GM21381 (cell line): ENCODE measurements around the gene TCERG1L.

ENCODE experiments used
- ATAC-seq: cut with Tn5 transposase; IDR thresholded peaks from one replicate; pipeline ENCODE4 v1.9.1; 2021; ENCODE audit warnings: mild to moderate bottlenecking, moderate library complexity; ENCODE audit not compliant: unreplicated experiment

TCERG1L gene

DNA sequence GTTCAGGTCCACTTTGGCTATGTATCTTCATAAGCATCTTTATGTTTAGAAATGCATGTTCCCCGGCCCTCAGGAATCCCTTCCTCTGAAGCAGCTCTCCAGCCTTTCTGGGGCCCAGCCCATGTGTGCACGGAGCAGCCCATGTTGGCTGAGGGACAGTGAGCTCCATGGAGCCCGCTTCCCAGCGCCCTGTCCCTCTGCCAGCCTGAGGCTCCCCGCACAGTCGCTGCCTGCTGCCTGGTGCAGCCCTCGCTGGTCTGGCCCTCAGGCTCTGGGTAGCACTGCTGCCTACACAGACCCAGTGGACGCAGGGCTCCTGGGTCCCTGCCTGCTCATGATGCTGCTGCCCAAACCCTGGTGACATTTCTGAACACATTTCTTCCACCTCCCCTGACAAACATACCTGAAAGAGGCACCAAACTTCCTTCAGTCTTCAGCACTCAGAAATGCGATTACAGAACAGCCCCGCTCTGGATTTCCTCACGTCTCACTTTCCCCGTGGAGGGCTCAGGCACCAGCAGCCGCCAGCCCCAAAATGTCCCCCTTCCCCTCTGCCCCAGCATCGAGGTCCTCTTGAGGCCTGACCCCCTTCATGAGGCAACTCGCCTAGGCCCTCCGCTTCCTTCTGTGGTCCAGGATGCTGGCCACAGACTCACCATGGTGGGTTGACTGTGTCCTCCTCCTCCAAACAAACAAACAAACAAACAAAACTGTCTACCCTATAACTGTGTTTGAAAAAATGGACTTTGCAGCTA, 5.0 kb upstream of the TCERG1L start:
- ATAC-seq, result no peak

GRCh38 chr10:131315344-131315743, 3.8 kb upstream of the TCERG1L start:
- ATAC-seq, result no peak

DNA sequence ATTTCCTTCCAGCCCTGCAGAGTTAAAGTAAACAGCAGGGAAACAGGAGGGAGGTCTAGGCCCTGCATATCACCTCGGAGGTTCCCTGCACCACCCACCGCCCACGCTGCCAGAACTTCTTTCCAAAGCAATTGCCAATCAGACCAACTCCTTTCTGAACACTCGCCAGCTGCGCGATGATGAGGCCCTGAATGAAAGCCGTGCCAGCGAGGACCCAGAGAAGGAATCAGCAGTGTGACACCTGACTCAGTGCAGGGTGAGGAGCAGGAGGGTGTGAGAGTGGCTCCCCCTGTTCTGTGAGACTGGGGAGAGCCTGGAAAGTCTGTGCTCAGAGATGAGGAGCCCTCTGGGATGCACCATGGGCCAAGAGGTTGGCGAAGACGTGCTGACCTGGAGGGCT, 3.3 kb upstream of the TCERG1L start:
- ATAC-seq, result no peak

GRCh38 chr10:131314148-131314547, 2.6 kb upstream of the TCERG1L start:
- ATAC-seq, result no peak

DNA sequence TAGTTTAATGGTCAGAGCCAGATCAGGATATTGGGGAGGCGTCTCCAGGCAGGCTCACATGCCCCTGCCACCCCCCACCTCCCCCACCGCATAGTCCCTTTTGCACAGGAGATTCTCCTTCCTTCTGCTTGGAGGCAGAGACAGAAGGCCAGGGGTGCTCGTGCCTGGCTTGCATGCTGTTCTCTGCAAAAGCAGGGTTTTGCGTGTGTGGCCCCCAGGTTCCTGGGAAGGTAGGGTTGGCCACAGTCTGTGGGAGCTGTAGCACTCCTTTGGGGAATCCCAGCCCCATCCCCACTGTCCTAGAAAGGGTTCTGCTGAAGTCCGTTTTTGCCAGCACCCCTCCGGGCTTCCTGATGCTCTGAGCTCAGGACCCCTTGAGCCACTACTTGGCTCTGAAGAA, 1.9 kb upstream of the TCERG1L start:
- no peak for ATAC-seq

DNA sequence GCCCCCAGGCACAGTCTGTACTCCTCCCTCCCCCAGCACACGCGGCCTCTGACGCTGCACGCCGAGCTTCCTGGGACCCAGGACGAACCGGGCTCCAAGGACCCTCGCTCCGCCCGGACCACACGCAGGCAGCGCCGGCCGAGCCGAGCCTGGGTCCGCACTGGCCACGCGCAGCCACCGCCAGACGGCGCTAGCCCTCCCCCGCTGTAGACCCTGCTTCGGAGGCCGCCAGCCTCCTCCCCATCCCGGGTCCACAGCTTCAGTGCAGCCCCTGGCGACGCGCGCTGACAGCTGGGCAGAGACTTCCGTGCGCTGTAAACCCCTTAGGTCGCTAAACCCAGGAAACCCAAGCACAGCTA, 936 bp upstream of the TCERG1L start:
- no peak for ATAC-seq

- ATAC-seq, result no peak
Observed at GRCh38 chr10:131311402-131311660, 190 bp downstream of the TCERG1L start.

DNA sequence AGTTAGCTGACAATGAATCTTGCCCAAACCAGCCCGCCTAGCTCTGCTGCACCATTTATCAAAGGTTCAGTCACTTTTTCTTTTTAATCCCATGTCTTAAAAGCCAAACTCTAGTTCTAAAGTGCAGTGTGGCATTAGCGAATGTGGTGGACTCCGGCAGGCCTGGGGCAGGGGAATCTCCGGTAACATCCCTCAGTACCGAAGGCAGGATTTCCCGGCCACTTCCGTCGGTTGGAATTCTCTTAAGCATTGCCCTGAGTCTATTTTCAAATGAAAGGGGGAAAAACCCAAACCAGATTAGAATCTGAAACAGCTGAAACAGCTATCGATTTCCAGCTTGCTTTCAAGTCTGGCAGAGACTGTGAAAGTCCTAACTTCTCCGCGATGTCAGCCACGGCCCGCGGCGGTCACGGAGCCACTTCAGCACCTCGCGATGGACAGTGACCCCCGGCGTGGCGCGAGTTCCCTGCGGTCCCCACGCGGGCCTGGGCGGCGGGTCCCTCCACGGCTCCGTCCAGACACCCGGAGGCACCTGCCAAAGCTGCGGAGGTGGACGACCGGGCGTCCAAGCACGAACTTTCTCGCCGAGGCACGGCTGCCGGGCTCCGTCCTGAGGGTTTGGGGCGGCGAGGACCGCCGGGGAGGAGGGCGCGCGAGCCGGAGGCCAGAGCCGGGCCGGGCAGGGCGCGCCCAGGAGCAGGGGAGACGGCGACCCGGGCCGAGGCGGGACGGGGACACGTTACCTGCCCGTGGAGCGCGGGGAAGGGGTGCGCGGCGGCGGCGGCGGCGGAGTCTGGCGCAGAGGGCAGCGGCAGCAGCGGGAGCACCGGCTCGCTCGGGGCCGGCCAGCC, 745 bp downstream of the TCERG1L start:
- no peak for ATAC-seq

DNA sequence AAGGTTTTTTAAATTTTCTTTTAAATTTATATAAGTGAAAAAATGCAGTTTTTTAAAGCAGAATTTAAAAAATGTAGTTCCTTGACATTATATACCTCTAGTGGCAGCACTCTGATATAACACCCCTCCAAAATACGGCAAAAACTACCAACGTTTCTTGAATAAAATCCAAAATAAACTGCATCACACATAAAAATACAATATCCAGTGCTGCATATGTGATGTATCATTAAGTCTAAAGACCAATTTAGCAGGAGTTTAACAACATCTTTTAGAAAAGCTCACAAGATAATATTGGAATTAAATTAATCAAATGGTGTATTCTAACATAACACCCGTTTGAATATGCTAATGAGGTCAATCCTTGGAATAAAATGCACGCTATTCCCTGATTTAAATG, 1.4 kb downstream of the TCERG1L start:
- ATAC-seq, result no peak

- no peak for ATAC-seq
Observed at GRCh38 chr10:131300508-131300907, 11.0 kb downstream of the TCERG1L start.

GRCh38 chr10:131290781-131291180, 20.7 kb downstream of the TCERG1L start:
- no peak for ATAC-seq

- ATAC-seq, result no peak
Observed at GRCh38 chr10:131288648-131289047, 22.9 kb downstream of the TCERG1L start.

DNA sequence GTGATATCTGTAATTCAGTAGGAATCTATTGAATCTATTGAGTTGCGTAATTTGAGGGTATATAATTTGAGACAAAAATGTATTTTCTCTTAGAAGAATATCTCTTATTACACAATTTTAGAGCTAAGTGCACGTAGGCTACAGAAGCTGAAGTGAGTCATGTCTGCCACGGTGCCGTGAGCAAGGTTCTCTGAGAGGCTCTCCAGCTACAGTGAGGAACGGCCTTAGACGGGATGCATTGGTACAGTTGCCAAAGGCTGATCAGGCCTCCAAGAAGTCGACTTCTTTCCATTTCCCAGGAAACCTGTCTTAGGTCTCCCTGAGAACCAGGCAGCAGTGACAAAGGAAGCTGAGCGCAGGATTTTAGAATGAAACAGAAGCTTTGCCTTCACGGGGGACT, 28.6 kb downstream of the TCERG1L start:
- no peak for ATAC-seq

- ATAC-seq, result no peak
Observed at GRCh38 chr10:131280101-131280500, 31.4 kb downstream of the TCERG1L start.

DNA sequence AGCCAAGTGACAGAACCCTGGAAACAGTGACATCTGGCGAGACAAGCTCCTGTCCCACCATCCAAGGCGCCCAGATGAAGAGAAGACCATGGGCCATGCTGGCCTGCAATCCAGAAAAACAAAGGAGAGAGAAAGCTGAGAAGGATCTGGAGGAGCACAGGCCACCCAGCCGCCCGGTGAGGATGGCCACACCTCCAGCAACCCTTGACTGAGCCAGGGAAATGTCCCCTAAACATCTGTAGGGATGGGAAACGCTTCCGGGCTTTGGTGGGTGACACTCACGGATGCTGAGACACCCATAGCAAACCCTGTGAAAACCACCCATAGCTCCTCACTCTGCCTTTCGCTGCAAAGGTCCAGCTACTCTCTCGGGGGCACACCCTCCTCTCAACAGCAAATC, 32.0 kb downstream of the TCERG1L start:
- ATAC-seq, result no peak

DNA sequence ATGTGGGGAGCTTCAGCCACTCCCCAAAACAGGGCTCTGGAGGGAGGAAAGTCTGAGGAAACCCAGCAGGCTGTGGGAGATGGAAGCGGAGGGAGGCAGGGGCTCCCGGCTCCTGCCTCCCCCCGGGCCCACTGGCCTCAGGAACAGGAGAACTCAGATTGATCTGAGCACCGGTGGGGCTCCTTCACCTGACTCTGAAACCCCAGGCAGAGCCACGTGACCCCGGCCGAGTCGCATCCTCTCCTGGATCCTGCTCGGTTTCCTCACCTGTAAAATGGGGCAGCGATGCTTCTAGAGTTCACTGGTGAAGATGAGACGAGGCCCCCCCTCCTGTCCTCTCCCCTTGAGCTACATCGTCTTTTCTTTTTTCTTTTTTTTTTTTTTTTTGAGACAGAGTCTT, 33.6 kb downstream of the TCERG1L start:
- no peak for ATAC-seq

DNA sequence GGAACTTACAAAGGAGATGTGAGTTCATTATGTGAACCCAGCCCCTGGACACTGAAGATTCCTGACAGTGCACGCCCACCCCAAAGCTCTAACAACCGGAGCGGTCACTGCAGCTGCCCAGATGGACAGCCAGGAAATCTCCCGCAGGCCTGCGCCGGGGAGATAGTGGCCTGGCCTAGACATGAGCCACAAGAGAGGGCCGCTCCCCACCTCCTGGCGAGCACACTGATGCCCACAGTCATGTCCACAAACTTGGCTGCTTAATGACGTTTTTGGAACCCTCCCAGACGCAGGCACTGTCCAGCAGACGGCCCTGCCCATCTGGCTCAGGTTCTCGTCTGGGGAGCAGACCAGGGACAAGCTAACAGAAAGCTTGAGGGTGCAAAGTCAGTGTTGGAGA, 34.2 kb downstream of the TCERG1L start:
- ATAC-seq, result no peak

DNA sequence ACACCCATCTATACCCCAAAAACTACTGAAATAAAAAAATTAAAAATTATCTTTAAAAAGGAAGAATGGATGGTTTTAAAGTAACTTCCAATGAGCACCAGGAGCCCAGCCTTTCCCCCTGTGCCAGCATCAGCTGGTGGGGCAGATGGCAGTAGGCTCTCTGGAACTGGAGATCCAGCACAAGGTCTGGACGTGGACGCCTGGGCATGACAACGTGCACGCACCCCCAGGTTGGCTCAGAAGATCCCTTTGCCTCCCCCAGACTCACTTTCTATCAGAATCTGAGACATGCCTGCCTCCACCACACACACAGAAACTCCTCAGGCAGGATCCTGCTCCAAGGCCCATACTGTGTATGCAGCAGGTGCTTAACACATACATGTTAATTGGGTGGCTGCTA, 35.8 kb downstream of the TCERG1L start:
- no peak for ATAC-seq

- ATAC-seq, result no peak
Observed at GRCh38 chr10:131274883-131275282, 36.6 kb downstream of the TCERG1L start.

DNA sequence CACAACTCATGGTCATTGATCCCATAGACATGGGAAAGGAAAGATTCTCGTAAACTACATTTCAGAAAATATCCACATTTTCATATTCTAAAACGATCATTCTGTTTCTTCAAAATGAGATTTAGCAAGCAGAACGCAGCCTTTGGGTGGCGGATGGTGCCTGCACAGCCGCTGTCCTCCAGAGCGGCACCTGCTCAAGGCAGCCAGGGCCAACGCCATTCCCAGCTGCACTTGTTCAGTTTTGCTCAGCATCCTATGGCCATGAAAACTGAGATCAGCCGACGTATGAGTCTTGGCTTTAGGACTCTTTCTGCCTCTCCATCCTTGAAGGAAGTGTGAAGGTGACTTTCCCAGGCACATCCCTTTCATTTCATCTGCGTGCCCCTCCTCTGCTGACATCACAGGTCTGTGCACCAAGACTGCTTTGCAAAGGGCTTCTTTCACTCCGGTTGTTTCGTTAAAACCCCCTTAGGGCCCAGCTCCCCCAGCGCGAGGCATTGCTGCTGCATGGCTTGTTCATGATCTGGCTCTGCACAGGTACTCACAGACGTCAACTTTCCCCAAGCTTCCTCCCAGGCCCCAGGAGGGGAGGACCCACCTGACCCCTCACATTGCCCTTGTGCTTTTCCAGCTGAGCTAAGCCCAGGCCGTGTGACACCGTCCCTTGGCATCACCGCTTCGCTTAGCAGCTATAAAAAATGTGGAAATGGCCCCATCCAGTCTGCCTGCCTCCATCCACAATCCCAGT, 37.2 kb downstream of the TCERG1L start:
- no peak for ATAC-seq

DNA sequence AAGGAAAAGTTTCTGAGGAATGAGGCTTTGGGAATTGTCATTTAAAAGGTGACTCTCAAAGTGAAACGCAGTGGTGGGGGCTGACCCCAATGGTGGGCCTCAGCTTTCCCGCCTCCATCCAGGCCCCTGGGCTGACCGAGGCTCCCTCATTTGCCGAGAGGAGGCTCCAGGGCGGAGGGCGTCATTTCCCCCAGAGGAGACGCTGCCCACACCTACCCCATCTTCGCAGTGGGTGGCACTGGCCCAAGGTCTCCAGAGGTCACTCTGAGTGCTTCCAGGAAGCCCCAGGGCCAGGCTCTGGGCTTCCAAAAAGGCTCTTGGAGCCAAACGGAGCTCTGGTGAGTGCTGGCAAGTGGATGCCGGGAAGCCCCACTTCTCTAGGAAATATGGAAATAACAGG, 38.0 kb downstream of the TCERG1L start:
- ATAC-seq, result no peak

GRCh38 chr10:131272897-131273451, 38.5 kb downstream of the TCERG1L start:
- ATAC-seq, result no peak
